Epidermal melanocyte (primary cell): ENCODE results near the gene DEXI.
"Not testable (repeated sequence)": the region's sequence is repeated elsewhere in the genome, so short reads cannot be mapped to it uniquely, and the experiment has no call there.

Experiments
- DNase-seq: peaks from one replicate; pipeline ENCODE4 v3.0.0; 2011; ENCODE audit warnings: low spot score; ENCODE audit not compliant: insufficient read length

DEXI gene

DNA sequence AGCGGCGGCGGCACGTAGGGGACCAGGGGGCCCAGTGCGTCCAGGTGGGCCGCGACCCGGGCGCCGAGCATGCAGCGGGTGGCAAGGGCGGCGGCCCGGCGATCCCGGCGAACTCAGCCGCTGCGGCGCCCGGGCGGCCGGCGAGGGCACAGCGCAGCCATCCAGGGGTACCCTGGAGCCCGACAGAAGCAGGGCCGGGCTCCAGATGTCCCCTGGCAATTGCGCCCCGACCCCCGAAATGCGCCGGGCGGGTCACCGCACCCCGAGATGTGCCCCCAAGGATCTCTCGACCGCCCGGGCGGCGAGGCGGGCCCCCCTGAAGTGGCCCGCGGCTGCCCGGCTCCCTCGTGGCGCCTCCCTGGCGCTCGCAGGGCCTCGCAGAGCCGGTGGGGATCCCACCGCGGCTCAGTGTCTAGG is 325 bp downstream of the DEXI start:
- DNase-seq, result not testable (repeated sequence)

DNA sequence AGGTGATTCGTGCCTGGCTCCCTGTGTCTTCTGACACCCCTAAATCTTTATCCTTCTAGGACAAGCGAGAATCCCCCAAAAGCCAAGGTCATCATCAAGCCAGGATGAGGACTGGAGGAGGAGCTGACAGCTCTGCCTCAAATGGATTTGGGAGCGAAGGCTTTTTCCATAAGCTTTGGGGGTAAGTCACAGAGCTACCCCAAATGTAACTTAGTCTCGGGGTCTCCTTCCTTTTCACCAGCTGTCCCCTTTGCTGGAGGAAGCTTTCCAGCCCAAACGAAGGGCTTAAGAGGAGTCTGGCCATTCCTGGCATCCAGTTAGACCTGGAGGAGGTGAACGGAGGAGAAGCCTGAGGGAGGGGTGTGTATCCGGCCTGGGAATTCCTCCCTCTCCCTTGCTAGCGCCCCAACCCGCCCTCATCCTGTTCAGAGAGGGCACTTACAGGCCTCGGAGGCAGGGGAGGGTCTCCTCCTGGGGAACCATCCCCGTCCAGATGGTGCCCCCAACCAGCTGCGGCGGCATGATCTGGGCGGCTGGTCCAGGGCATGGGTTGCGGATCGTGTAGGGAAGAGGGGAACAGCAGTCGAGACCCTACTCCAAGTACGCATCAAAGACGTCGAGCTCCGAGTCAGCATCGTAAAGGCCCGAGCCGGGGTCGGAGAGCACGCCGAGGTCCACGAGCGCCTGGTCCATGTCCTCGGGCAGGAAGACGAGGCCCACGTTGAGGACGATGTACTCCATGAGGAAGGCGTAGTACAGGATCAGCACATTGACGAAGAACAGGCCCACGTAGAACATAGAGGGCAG is 938 bp downstream of the DEXI start:
- DNase-seq, result no peak

DNA sequence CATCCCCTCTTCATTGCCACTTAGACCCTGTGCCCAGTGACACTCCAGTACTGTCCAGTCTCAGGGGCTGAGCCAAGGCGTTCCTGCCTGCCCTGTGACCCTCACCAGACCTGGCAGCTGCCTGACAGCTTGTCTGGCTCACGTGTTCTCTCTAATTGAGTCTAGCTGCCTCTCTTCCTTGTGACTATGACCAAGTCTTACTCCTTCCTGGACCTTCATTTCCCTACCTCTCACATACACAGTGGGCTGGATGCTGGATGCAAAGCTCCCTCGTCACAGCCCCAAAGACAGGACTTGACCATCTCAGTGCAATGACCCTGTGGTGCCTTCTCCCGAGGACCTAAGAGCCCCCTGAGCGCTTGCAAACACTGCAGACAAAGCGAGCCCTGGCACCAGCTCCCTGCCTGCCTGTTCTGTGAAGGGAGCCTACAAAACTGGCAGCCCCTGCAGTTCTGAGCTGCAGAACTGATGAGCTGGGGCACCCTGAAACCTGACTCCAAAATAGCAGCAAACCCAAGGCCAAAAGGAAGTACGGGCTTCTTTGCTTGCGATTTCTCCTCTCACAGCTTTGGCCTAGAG is 1.7 kb downstream of the DEXI start:
- no peak for DNase-seq

DNA sequence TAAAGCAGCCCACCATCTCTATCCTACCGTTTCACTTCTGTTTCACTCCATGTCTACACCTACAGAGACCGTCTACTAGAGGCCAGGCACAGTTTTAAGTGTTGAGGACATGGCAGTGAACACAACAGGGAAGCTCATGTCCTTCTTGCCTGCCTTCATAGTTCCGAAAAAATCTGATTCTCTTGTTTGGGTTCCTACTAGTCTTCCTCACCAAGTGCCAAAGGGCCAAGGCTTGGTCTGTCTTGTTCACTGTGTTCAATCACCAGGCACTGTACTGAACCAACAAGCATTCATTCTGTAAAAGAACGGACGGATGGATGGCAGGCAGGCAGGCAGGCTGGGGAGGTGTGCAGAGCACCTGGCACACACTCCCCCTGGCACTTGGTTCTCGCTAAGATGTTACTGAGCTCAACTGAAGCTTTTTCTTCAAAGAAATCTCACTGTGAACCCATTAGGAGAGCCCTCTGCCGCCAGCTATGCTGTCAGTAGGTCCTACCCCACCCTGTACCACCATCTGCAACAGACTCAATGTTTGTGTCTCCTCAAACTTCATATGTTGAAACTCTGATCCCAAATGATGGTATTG is 2.5 kb downstream of the DEXI start:
- no peak for DNase-seq

DNA sequence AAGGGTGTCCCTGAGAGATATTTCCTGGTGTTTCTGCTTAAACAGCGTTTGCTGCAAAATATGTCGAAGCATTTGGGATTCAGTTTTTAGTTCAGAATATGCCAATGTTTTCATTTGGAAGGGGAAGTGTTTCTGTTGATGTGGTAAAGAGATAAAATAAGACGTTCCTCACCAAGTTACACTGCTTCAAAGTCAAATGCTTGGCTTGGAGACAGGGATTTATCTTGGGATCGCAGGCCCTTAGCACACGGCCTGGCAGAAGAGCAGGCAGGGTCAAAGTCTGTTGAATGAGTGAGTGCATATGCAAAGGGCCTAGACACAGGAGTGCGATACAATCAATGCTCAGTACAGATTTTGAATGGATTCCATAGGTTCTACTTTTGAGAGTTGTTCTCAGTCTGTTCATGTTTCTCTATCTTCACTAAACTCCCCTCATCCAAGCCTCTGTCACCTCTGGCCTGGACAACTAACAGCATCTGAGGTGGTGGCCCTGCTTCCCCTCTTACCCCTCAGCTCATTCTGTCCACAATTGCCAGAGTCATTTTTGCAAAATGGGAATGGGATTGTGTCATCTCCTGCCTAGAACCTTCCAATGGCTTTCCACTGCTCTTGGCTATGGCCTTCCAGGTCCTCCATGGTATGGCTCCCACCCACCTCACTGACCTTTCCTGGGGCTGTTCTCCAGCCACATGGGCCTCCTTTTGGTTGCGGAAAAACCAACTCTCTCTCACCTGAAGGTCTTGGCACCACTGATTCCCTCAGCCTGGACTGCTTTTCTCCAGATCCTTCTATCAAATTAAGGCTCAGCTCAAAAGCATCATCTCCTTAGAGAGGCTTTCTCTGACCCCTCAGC is 3.2 kb downstream of the DEXI start:
- no peak for DNase-seq

DNA sequence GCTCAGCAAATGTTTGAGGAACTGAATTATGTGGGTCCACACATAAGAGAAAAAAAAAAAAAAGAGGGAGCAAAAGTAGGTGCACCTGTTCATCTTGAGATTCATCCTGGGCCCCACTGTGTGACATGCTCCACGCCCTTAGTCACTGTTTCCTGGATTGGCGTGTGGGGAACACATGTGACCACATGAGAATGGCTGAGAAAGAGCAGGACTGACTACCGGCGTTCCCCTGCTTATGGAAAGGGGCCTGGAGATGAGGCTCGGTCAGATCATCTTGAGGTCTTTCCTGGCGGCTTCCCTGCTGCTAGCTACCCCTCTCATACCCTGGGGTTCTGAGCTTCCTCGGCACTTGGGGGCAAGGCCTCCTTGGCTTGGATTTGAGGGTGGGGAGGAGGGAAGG is 3.9 kb downstream of the DEXI start:
- DNase-seq, result no peak

DNA sequence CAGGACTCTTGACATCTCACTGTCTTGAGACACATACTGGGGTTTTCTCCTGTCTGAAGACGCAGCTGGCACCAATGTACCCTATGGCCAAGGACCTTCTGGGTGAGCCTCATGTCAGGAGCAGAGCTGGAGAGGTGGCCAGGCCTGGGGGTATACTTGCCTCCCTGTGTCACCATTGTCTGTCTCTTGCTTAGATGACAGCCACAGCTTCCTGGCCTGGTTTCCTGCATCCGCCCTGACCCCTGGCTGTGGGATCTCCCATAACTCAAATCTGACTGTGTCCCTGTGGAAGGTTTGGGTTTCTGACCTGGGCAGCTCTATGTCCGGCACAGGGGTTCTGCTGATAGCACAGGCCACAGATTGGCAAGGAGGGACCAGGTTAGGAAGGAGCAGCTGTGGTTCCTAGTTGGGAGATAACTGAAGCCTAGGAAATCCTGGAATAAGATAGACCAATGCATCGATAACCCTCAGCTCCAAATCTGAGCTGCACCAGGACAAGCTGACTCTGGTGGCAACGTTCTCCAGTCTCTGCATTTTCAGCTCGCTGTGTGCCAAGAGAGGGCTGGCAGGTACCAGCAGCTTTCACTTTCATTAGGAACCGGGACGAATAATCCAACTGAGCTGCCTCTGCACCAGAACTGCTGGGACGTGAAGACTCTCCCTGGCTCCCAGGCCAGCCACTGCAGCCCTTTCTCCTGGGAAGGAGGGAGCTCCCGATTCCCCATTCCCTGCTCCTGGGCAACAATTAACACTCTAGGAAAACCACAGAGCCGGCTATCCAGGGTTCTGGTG is 5.0 kb downstream of the DEXI start:
- DNase-seq, result no peak

DNA sequence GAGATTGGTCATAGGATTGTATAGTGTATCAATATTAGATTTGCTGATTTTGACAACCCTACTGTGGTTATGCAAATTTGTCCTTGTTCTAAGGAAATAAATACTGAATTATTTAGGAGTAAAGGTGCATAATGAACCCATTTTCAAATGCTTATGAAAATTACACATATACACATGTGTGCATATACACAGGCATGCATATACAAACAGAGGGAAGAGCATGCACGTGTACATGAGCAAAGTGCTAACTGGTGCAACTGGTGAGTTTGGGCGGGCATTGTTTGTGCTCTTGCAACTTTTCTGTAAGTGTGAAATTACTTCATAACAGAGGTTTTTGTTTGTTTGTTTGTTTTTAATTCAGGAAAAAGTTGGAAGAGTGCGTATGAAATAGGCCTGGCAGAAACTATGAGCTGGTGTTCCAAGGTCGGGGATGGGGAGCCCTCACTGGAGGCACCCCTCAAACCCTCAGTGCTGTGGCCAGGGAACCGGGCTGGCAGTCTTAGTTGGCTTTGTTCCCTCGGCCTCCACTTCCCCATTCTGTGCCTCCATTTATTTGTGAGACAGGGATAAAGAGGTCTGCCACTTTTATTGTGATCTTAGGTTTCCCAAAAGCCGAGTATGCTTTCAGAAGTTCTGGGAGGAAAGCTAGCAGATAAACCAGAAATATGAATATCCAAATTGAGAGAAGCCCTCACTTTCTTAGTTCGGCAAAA is 5.8 kb downstream of the DEXI start:
- no peak for DNase-seq

DNA sequence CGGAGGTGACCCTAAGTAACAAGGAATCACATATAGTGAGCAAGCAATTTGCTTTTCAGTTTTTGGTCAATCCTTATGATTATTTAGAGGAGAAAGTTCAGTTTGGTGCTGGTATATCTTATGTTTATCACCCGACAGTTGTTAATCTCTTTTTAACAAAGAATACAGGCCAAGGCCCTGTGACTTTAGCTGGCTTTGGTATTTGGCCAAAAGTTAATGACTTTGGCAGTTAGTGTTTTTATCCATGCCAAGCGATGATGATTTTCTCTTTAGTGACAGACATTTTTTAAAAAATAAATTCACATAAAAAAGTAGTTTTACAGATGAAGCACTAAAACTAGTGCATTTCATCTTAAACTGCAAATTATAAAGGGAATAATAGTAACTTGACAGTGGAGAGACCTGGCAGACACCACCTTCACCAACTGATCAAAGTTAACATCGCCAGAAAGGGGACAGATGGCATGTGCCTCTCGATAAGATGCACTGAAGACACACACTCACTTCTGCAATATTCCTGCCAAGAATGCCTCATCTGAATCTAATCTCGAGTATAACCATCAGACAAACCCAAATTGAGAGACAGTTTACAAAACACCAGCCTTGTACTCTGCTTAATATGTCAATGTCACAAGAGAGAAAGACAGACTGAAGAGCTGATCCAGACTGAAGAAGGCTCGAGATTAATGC is 6.9 kb downstream of the DEXI start:
- no peak for DNase-seq

DNA sequence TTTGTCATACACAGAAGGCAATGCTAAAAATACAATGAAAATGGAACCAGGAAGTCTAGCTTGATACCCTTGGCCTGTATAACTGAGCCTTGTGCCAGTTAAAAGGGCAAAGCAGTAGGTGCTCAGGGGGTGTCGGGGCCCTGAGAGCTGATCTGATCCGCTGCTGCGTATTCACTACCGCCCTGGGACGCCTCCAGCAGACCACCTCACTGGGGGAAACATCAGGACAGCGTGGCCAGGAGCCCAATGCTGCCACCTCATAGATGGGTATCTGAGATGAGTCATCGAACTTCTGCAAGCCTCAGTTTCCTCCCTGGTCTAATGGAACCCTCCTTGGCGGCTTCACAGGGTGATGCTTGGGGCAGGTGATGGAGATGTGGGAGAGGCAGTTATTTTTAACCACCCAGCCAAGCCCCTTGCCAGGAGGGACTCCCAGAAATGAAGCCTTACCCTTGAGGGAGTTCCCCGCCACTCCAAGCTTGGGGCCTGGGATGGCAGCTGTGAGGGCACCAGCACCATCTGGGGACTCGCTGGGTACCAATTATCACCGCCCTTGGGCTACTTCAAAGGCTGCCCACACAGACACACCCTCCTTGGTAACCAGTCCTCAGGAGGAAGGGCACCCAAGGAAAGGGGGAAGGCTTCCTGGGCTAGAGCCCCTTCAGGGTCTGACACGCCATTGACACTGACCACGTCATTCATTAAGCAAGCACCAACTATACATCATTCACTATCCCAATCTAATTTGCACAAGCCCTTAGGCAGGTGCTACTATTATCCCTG is 7.8 kb downstream of the DEXI start:
- no peak for DNase-seq

DNA sequence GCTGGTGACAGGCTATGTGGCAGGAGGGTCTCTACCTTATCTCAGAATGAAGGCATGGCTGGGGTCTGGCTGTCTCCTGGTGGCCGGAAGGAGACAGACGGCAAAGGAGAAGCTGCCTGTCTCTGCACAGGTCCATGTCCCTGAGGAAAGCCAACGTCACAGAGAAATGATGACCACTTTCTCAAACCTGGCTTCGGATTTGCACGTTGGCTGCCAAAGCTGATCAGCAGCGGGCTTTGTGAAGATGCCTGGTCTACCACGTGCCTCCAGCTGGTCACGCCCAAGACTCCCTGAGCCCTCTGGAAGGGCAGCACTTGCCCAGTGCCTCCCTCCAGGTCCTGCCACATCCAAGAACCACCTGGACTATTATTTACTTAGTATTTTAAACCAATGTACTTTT is 8.4 kb downstream of the DEXI start:
- no peak for DNase-seq

DNA sequence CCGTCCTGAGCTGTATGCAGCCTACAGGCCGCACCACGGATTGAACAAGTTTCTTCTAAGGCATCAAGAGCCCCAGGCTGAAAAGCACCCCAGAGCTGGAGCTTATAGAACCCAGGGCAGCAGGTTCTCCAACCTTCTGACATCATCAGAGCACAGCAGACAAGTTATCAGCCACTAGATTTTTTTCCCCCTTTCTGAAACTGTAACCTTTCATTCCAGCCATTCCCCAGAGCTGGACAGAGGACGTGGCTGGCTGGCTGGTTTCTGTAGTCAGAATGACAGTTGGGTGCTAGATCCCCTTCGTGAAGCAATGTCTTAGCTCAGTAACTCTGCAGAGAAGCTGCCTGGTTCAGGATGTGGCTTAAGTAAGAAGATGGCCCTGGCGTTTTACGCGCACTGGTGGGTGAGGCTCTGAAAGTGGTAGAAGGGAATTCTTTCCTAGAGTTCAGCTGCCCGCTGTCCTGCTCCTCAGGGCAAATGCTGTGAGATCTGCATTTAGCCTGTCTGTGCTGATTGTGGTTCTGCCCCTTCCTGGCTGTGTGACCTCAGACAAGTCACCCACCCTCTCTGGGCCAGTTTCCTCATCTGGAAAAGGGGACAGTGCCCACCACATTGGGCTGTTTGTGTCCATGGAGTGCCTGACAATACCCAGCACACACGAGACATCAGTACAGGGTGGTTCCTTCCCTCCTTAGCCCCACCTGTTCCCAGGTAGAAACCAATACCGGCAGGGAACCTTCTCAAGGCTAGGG is 9.1 kb downstream of the DEXI start:
- no peak for DNase-seq

DNA sequence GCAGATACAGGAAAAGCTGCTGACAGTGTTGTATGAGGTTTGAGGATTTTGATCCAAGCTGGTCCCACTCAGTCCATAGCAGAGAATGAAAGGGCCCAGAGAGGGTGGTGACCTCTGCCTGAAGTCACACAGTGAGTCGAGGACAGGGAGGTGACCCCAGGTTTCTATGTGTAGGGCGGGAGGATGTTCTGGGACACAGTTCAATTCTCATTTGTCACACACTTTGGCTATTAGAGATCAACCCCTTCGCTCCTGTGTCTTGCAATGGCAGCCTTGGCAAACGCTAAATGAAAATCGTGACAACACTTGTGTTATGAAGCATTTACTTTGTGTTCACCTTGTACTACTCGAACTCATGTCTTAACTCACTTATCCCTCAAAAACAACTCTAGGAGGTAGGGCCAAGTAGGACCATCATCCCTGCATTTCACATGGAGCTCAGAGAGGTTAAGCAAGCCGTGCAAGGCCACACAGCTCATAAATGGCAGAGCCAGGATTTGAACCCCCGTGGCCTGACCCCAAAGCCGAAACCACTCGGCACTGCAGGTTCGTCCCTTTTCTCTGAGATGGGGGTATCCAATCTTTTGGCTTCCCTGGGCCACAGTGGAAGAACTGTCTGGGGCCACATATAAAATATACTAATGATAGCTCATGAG is 10.2 kb downstream of the DEXI start:
- DNase-seq, result no peak

DNA sequence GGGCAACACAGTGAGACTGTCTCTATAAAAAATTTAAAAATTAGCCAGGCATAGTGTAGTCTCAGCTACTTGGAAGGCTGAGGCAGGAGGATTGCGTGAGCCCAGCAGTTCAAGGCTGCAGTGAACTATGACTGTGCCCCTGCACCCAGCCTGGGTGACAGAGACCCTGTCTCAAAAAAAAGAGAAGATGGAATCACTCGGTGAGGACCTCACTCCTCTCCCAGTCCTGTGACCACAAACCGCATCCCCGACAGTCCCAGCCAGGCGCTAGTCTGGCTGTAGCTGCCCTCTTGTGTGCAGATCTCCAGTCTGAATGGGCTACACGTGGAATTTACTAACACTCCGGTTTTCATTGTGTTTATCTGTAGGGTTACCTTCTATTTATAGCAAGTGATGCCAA is 11.1 kb downstream of the DEXI start:
- DNase-seq, result no peak

DNA sequence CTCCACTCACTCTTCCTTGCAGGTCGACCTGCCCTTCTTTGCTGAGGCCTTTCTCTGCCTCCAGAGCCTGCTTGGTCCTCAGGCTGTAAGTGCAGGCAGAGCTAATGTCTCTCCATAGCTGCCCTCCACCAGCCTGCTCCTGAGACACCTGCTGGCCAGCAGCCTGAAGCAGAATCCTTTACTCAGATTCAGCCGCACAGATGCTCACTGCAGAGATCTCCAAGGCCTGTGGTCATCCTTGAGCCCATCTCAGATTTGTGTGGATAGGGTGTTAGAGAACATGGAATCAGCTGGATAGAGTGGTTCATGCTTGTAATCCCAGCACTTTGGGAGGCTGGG is 11.5 kb downstream of the DEXI start:
- DNase-seq, result no peak

DNA sequence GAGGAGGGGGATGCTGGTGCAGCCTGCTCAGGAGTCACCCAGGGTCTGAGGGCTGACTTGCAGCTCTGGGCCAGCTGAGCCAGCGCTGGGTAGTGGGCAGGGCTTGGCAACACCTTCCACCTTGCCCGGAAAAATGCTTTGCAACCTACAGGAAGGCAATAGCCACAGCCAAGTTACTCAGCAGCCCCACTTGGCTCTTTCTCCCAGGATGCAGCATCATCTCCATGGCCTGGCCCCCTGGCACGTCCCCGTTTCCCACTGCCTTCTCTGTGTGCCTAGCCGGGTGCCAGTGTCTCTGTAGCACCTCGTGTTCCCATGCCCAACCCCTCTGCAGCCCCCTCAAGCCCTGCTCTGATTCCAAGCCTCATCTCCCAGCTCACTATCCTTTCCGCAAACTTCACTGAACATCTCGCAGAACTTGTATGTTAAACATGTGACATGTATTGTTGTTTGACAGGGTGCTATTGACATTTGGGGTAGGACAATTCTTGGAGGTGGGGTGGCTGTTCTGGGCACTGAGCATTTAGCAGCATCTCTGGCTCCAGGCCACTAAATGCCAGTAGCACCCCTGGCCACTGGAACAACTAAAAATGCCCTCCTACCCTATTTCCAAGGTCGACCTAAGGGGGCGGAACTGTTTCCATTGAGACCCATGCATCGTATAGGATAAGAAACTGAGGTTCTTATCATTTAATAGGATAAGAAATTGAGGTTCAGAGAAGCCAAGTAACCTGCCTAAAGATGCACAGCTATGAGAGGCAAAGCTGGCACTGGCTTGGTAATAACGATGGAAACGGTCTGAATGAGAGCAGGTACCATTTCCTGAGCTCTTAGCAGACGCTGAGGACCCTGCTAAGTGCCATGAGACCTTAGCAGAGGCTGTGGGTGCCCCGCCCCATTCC is 12.2 kb downstream of the DEXI start:
- DNase-seq, result no peak

DNA sequence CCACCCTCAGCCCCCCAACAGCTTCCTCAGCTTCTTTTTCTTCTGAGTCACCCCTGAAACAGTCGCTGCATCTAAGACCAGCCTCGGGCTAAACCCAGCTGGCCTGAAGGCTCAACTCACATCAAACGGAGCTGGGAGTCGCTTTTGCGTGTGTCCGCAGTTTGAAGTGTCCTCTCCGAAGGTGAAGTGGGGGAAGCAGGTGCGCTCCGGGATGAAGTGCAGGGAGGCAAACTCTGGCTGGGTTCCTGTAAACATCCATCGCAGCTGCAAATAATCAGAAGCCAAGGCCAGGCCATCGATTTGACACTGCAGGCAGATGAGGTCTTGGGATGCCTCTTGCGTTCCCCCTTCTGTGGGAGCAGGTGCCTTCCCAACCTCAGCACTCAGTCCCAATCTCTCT is 13.2 kb downstream of the DEXI start:
- DNase-seq, result not testable (repeated sequence)
